Chondrocyte (in vitro differentiated cells): ENCODE measurements around the gene MRPS18A. TPM values are rescaled to one million over a fixed set of nuclear protein-coding genes. Genes with fewer than 3 reads are reported as not detected.

Experiments used
- DNase-seq: peaks from one replicate; pipeline ENCODE4 v3.0.0; 2021; ENCODE audit warnings: mixed read lengths, low spot score
- H3K27ac Mint-ChIP-seq: one replicate; pipeline ENCODE4 v1.8.0; 2021; ENCODE audit warnings: mild to moderate bottlenecking, moderate library complexity, mixed read lengths; ENCODE audit not compliant: unreplicated experiment
- H3K27me3 Mint-ChIP-seq: 2 replicates; pipeline ENCODE4 v1.8.0; 2021; ENCODE audit warnings: low read depth, mixed read lengths
- H3K36me3 Mint-ChIP-seq: 2 replicates; pipeline ENCODE4 v1.8.0; 2021; ENCODE audit warnings: low read depth, mixed read lengths
- H3K4me1 Mint-ChIP-seq: 2 replicates; pipeline ENCODE4 v1.8.0; 2021; ENCODE audit warnings: low read depth, mild to moderate bottlenecking, mixed read lengths
- H3K4me3 Mint-ChIP-seq: one replicate; pipeline ENCODE4 v1.8.0; 2021; ENCODE audit warnings: mild to moderate bottlenecking, moderate library complexity, mixed read lengths; ENCODE audit not compliant: unreplicated experiment
- H3K9me3 Mint-ChIP-seq: 2 replicates; pipeline ENCODE4 v1.8.0; 2021; ENCODE audit warnings: low read depth, mixed read lengths
- total RNA-seq: library from RNA; stranded (reverse); gene quantifications from 3 replicates; pipeline ENCODE4 v1.2.1, GENCODE V29; 2021
- TF ChIP-seq, protein P1 (sequence below): fragments of 200-600 bp; sonication (generic); IDR thresholded peaks from 2 replicates; pipeline ENCODE4 v1.5.0; 2021; ENCODE audit warnings: antibody characterized with exemption, mild to moderate bottlenecking, moderate library complexity

Gene MRPS18A
- total RNA-seq, 1 donor from 2014 or later = 26.8 TPM

DNA sequence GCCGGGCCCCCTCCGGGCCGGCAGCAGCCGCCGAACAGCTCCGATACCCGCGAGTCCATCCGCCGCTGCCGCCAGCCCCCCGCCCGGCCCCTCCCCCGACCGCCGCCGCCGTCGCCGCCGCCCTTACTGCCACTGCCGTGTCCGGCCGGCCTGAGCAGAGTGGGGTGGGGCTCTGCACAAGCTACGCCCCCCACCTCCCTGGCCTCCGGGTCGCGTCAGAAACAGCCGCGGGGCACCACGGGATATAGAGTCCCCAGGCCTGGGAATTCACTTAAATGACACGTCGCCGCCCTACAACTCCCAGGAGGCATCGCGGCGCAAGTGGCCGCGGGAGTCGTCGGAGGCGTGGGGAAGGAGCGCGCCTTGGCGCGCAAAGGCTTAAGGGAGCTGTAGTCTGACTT is 58.5 kb downstream of the MRPS18A start, which contains the start of gene GTPBP2:
GTPBP2 (minus strand) TSS at position 161 of the 401 bp plus-strand sequence; CDS start at position 59, 102 bp downstream.
- Mint-ChIP-seq H3K27ac (peak within 1 kb of the TSS; percentile 100), H3K36me3 (peaks cover 15% of the 10 kb centered on the region), H3K9me3 (no peaks in the 10 kb centered on the region), H3K27me3 (no peaks in the 10 kb centered on the region), H3K4me1 (peaks cover 44% of the 10 kb centered on the region), H3K4me3 (peak within 1 kb of the TSS; percentile 94)
- peak; percentile 100 for DNase-seq
- TF ChIP-seq, protein P1, sequence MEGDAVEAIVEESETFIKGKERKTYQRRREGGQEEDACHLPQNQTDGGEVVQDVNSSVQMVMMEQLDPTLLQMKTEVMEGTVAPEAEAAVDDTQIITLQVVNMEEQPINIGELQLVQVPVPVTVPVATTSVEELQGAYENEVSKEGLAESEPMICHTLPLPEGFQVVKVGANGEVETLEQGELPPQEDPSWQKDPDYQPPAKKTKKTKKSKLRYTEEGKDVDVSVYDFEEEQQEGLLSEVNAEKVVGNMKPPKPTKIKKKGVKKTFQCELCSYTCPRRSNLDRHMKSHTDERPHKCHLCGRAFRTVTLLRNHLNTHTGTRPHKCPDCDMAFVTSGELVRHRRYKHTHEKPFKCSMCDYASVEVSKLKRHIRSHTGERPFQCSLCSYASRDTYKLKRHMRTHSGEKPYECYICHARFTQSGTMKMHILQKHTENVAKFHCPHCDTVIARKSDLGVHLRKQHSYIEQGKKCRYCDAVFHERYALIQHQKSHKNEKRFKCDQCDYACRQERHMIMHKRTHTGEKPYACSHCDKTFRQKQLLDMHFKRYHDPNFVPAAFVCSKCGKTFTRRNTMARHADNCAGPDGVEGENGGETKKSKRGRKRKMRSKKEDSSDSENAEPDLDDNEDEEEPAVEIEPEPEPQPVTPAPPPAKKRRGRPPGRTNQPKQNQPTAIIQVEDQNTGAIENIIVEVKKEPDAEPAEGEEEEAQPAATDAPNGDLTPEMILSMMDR = no peak

DNA sequence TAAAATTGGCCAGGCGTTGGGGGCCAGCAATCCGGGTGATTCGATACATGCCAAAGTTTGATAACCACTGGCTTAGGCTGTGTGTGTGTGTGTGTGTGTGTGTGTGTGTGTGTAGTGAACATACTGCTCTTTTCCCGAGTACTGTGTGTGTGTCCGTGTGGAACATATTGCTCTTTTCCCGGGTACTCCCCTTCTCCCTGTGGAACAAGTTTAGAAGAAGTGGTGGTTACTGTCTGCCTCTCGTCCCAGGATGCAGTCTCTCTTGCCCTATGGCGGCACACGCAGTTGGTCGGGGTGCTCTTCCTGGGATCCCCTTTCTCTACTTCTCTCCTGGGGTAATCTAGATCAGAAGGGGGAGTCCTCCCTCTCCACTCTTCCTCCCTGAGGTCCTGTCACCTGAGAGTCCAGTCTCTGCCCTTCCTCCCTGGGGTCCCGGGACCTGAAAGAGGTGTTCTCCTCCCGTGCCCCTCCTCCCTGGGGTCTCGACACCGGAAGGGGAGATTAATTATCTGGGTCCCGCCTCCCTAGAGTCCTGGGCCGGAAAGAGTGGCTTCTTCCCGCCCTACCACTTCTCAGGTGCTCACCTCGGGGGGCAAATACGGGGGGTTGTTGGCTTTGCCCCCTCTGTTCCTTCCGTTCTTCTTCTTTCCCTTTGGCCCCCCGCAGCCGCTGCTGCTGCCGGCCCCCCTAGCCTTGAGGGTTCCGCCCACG is 59.0 kb downstream of the MRPS18A start:
- TF ChIP-seq, protein P1 = no peak
- peaks cover 18% of the 10 kb centered on the region for H3K36me3 Mint-ChIP-seq
- DNase-seq = no peak
- no peaks in the 10 kb centered on the region for H3K9me3 Mint-ChIP-seq
- H3K27ac Mint-ChIP-seq = peak overlapping the region; percentile 100
- peak overlapping the region; percentile 94 for H3K4me3 Mint-ChIP-seq
- peaks cover 48% of the 10 kb centered on the region for H3K4me1 Mint-ChIP-seq
- no peaks in the 10 kb centered on the region for H3K27me3 Mint-ChIP-seq

DNA sequence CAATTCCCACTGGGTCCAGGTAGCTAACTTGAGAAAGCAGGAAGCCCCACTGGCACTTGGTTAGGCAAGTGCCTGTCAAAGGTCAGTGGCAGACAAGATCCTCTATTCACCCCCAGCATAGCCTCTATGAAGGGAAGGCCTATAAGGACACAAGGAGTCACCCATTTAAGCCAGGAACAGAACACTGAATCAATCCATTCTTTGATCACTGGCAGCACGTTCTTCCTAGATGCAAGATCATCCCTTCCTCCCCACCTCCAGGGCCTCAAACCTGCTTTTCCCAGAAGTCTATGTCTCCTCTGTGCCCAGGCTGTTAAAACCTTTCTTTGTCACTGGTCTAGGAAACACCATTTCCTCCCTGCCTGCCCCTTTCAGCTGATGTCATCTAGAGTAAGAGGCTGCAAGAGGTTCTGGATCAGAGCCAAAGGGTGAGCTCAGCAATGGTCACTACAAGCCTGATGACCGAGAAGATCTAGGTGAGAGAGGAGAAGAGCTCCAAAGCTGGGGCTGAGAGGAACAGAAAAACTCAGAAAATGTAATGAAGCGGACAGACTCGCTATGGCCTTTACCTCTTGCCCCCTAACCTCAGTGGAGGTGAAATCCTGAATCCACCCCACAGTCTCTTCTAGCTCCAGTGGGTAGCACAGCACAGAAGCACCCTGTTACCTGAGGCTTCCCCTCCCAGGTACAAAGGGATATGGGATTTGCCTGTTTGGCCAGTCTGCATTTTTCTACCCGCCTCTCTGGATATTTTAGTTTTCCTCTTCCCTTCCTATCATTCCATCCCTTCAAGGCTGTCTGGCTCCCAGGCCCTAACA is 60.4 kb downstream of the MRPS18A start:
- DNase-seq = no peak
- no peaks in the 10 kb centered on the region for H3K27me3 Mint-ChIP-seq
- H3K4me1 Mint-ChIP-seq = peaks cover 48% of the 10 kb centered on the region
- TF ChIP-seq, protein P1 = no peak
- peaks cover 28% of the 10 kb centered on the region for H3K36me3 Mint-ChIP-seq
- H3K4me3 Mint-ChIP-seq = peak overlapping the region; percentile 94
- peak overlapping the region; percentile 100 for H3K27ac Mint-ChIP-seq
- no peaks in the 10 kb centered on the region for H3K9me3 Mint-ChIP-seq

DNA sequence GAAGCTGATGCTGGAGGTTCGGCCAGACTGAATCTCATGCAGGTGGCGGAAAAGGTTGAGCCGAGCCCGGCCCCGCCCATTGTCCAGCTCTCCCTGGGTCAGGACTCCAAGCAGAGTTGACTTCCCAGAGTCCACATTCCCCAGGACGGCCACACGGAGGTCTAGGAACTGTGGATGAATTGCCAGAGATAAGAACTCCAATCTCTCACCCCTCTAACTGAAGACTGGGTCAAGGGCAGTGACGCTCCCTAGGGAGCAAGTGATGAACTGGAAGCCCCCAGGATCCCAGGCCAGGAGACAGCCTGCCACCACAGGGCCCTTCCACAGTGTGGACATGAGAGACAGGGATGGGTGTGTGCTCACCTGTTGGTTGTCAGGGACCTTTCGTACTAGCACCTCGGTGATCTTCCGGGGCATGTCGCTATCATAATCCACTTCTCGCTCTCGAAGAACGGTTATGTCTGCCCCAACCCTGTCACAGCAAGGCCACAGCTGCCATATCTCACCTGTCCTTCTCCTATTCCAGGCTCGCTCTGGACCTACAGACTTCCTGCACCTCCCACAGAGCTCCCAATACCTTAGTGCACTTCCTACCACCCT is 62.1 kb downstream of the MRPS18A start:
- H3K4me3 Mint-ChIP-seq = no peak overlapping the region
- H3K27ac Mint-ChIP-seq = peak overlapping the region; percentile 100

More for the DNA sequence above, 62.1 kb downstream of the MRPS18A start:
- H3K36me3 Mint-ChIP-seq = peaks cover 38% of the 10 kb centered on the region
- DNase-seq = no peak
- TF ChIP-seq, protein P1 = no peak
- H3K9me3 Mint-ChIP-seq = no peaks in the 10 kb centered on the region
- no peaks in the 10 kb centered on the region for H3K27me3 Mint-ChIP-seq
- peaks cover 44% of the 10 kb centered on the region for H3K4me1 Mint-ChIP-seq
